ENCODE results near the gene SNRNP70. TPM values are rescaled to one million over a fixed set of nuclear protein-coding genes. Genes with fewer than 3 reads are reported as not detected.

Gene SNRNP70
- total and polyA plus RNA-seq, 10 of the 15 experiments (the other 5 are each of a cell fraction or from before 2014, with no cell fraction given), result 2.7 to 453 (median 159) TPM

GRCh38 chr19:49120325-49120683 is 35.1 kb downstream of the SNRNP70 start:
- ChIA-PET CTCF (interaction anchor here (1.2 to 1.6 kb wide), 2 partner anchors 14 to 22 kb away, joined by 3 to 4 read pairs; no protein-coding TSS in a partner anchor), POLR2A (no interaction called here), SMC1A (ENCODE audit: uncharacterized antibody, unreplicated experiment) (no interaction called here), RAD21 (ENCODE audit: unreplicated experiment) (no interaction called here)
- intact Hi-C loops (cut with micrococcal nuclease; ENCODE audit: unreplicated experiment), result no loop called here
- ATAC-seq, result no peak
- H2AFZ ChIP-seq (ENCODE audit: control insufficient read depth, low read depth, low read length), result no peak overlapping the region
- in situ Hi-C loops (cut with MboI), result no loop called here
- no peak for FAIRE-seq
- no peak overlapping the region for H3K4me3 ChIP-seq
- no peak for TF ChIP-seq CEBPB (IDR thresholded peaks at IDR 0.05; ENCODE audit: borderline replicate concordance in 1 of 2, low read depth in 2 of 2, low read length in 2 of 2)
- no peak for TF ChIP-seq PBX3 (IDR thresholded peaks at IDR 0.05; ENCODE audit: insufficient replicate concordance, low read depth, low read length)
- TF ChIP-seq IRF5 (IDR thresholded peaks at IDR 0.05; ENCODE audit: borderline replicate concordance), result no peak
- no peak for TF ChIP-seq ESRRA (IDR thresholded peaks at IDR 0.05; ENCODE audit: low read length)
- no peak for TF ChIP-seq KLF5 (IDR thresholded peaks at IDR 0.05; ENCODE audit: partially characterized antibody)
- no peak for TF ChIP-seq NR2C2 (IDR thresholded peaks at IDR 0.05; ENCODE audit: borderline replicate concordance, control insufficient read depth, insufficient read length, low read depth)
- TF ChIP-seq ZBTB40 (IDR thresholded peaks at IDR 0.05; ENCODE audit: borderline replicate concordance), result no peak
- TF ChIP-seq DPF2 (IDR thresholded peaks at IDR 0.05), result no peak
- TF ChIP-seq ATF2 (IDR thresholded peaks at IDR 0.05; ENCODE audit: low read length), result no peak
- H3K9me3 ChIP-seq (replicated peaks; ENCODE audit: control insufficient read depth, insufficient read depth, low read length), result no peaks in the 10 kb centered on the region
- BruUV-seq (replicated peaks), result no TSS peak
- H3K9ac ChIP-seq (ENCODE audit: control insufficient read depth, insufficient read depth, low read length), result no peak overlapping the region
- H3K27me3 ChIP-seq (replicated peaks in 1 of 2; ENCODE audit: control insufficient read depth in 2 of 2, insufficient read depth in 2 of 2, low read length in 1 of 2), result peaks cover 7 to 8% of the 10 kb centered on the region in 2 experiments
- no peaks in the 10 kb centered on the region for H3K79me2 ChIP-seq (ENCODE audit: control insufficient read depth, insufficient read depth, low read length)
- H4K20me1 ChIP-seq (ENCODE audit: control insufficient read depth, insufficient read depth), result no peaks in the 10 kb centered on the region
- H3K36me3 ChIP-seq (ENCODE audit: control insufficient read depth in 2 of 2, insufficient read depth in 2 of 2, low read length in 1 of 2), result no peaks in the 10 kb centered on the region
- H3K4me2 ChIP-seq (ENCODE audit: control insufficient read depth, insufficient read depth), result 0 out of 2 replicates have a peak overlapping the region, but pooled peaks have one; percentile 62
- DNase-seq (ENCODE audit: low read depth, low spot score), result no peak
- 7% methylated on average over 16 of the region's 16 CpGs for WGBS (ENCODE audit: insufficient coverage, insufficient replicate concordance, low lambda C conversion rate, missing lambda C conversion rate)
- H3K27ac ChIP-seq (ENCODE audit: control insufficient read depth, insufficient read depth), result no peak overlapping the region
- peaks cover 8% of the 10 kb centered on the region; the same call in 1 of the 2 replicates for H3K4me1 ChIP-seq (ENCODE audit: control insufficient read depth, insufficient read depth, low read length)

Data from GM12878 (cell line).